ENCODE results near the gene LPO.

LPO gene

GRCh38 chr17:58303971-58304749 is 65.8 kb downstream of the LPO start:
- peak; percentile 79 for DNase-seq (ENCODE audit: low spot score)

GRCh38 chr17:58304750-58305486 is 66.5 kb downstream of the LPO start:
- DNase-seq (ENCODE audit: low spot score): no peak

GRCh38 chr17:58305626-58306025 is 67.2 kb downstream of the LPO start:
- no peak for DNase-seq (ENCODE audit: low spot score)

GRCh38 chr17:58306131-58306951 is 68.0 kb downstream of the LPO start:
- DNase-seq (ENCODE audit: low spot score): no peak

GRCh38 chr17:58307468-58308172 is 69.2 kb downstream of the LPO start:
- DNase-seq (ENCODE audit: low spot score): no peak

GRCh38 chr17:58308173-58308984 is 70.0 kb downstream of the LPO start:
- no peak for DNase-seq (ENCODE audit: low spot score)

- DNase-seq (ENCODE audit: low spot score): no peak
Measured at GRCh38 chr17:58308985-58309917, 70.9 kb downstream of the LPO start.

- DNase-seq (ENCODE audit: low spot score): no peak
Measured at GRCh38 chr17:58309918-58310259, 71.5 kb downstream of the LPO start.

- no peak for DNase-seq (ENCODE audit: low spot score)
Measured at GRCh38 chr17:58310511-58311428, 72.4 kb downstream of the LPO start.

GRCh38 chr17:58311429-58311894 is 73.1 kb downstream of the LPO start:
- no peak for DNase-seq (ENCODE audit: low spot score)

- no peak for DNase-seq (ENCODE audit: low spot score)
Measured at GRCh38 chr17:58312021-58312630, 73.7 kb downstream of the LPO start.

- no peak for DNase-seq (ENCODE audit: low spot score)
Measured at GRCh38 chr17:58312829-58313228, 74.4 kb downstream of the LPO start.

- DNase-seq (ENCODE audit: low spot score): no peak
Measured at GRCh38 chr17:58313815-58314705, 75.7 kb downstream of the LPO start.

- DNase-seq (ENCODE audit: low spot score): no peak
Measured at GRCh38 chr17:58314706-58315015, 76.3 kb downstream of the LPO start.

GRCh38 chr17:58315281-58315711 is 76.9 kb downstream of the LPO start:
- DNase-seq (ENCODE audit: low spot score): no peak

GRCh38 chr17:58315750-58316149 is 77.4 kb downstream of the LPO start:
- no peak for DNase-seq (ENCODE audit: low spot score)

GRCh38 chr17:58316260-58316960 is 78.0 kb downstream of the LPO start:
- DNase-seq (ENCODE audit: low spot score): no peak
